ENCODE measurements around the gene SLC9A9.
"Not testable (repeated sequence)": the region's sequence is repeated elsewhere in the genome, so short reads cannot be mapped to it uniquely, and the experiment has no call there.

SLC9A9 gene

DNA sequence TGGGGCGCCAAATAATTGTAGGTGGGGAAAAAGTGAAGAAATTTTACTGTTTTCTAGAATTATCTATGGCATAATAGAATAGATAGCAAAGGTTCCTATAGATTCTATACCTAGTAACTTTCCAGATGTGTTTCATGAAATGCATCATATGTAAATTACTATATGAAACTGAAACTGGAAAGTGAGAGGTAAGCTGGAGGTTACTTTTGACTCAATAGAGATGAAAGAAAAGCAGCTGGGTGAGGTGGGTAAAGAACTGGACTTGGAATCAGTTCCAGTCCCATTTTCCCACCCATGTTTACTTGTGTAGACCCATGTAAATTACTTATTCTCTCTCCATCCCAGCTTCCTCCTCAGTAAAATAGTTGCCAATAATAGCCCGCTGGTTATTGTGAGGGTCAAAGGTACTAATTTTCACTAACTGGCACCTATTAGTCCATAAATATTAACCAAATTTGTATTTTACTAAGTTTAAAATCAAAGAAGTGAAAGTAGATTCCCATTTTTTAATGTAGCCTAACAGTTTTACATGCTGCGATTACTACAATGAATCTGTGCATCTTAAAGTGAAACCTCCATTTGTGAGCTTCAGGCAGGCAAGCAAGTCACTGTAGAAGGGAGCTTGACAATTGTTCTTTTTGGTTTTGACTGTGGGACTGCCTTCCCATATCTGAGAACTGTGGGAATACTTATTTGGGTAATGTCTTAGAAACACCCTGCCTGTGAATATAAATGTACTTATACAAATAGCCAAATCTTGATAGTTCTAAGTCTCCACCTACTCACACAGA is 312.1 kb downstream of the SLC9A9 start:
- H3K4me3 ChIP-seq (ENCODE audit: low read length), result no peak overlapping the region
- TF ChIP-seq ZNF274 (IDR thresholded peaks at IDR 0.05; ENCODE audit: low read depth, low read length), result no peak

- H3K4me3 ChIP-seq (ENCODE audit: low read length), result no peak overlapping the region
- TF ChIP-seq ZNF274 (IDR thresholded peaks at IDR 0.05; ENCODE audit: low read depth, low read length), result no peak
Observed at GRCh38 chr3:143533391-143533790, 314.9 kb downstream of the SLC9A9 start.

GRCh38 chr3:143532091-143532490 is 316.2 kb downstream of the SLC9A9 start:
- H3K4me3 ChIP-seq (ENCODE audit: low read length), result no peak overlapping the region
- no peak for TF ChIP-seq ZNF274 (IDR thresholded peaks at IDR 0.05; ENCODE audit: low read depth, low read length)

DNA sequence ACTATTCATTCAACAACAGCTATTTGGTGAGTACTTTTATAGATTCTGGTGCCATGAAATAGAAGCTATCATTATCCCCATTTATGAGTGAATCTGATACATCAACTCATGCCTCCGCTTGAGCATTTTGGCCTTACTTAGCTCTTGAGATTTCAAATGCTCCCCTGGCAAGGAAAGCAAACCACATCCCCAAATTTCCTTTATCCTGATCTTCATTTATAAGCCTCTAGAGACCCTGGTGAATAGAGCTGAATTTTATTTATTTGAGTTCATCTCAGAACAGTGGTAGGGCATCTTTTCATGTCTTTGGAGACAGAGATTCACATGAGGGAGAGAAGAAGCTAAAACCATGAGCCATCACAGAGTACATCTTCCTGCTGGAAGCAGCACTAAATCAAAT is 317.2 kb downstream of the SLC9A9 start:
- no peak for TF ChIP-seq ZNF274 (IDR thresholded peaks at IDR 0.05; ENCODE audit: low read depth, low read length)
- H3K4me3 ChIP-seq (ENCODE audit: low read length), result no peak overlapping the region

- TF ChIP-seq ZNF274 (IDR thresholded peaks at IDR 0.05; ENCODE audit: low read depth, low read length), result no peak
- H3K4me3 ChIP-seq (ENCODE audit: low read length), result no peak overlapping the region
Observed at GRCh38 chr3:143529798-143530197, 318.5 kb downstream of the SLC9A9 start.

DNA sequence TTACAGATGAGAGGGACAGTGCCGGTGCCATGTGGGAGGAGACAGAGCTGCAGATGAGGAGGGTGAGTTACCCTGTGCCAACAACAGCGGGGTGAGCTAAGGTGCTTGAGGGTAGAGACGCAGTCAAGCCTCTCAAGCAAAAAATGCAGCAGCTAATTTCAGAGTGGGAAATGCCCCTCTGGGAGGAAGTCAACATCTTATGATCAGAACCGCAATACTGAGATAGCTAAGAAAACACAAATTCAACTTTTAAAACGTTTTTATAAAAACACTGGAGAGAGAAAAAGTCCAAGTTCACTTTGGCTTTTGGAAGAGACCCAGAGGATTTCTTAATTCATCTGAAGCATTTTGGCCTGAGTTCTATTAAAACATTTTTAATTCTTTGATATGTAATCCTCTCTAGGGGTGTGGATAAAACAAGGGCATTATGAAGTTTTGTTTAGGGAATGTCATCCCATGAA is 319.2 kb downstream of the SLC9A9 start:
- TF ChIP-seq ZNF274 (IDR thresholded peaks at IDR 0.05; ENCODE audit: low read depth, low read length), result no peak
- H3K4me3 ChIP-seq (ENCODE audit: low read length), result no peak overlapping the region

DNA sequence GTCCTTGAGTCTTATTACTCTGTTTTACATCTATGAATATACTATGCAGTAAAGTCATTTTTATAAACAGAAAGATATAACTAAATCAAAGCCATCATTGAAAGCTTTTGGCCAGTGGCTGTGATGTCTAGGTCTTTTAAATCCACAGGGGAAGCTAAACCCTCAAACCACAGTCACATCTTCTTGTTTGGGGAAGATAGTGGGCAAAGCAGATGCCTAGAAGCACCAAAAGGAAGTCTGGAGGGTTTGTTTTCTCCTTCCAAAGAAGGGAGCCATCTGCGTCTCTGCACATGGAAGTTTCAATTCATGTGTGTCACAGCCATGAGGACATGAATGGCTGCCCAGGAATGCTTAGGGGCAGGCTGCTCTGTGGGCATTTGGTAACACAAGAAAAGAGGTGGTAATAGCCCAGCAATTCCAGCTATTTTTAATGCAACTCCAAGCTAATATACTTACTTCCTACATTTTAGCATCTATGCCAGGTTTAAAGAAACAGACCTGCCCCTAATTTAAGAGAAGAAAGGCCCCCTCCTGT is 322.2 kb downstream of the SLC9A9 start:
- H3K4me3 ChIP-seq (ENCODE audit: low read length), result no peak overlapping the region
- TF ChIP-seq ZNF274 (IDR thresholded peaks at IDR 0.05; ENCODE audit: low read depth, low read length), result no peak

- TF ChIP-seq ZNF274 (IDR thresholded peaks at IDR 0.05; ENCODE audit: low read depth, low read length), result no peak
- no peak overlapping the region for H3K4me3 ChIP-seq (ENCODE audit: low read length)
Observed at GRCh38 chr3:143525408-143525807, 322.9 kb downstream of the SLC9A9 start.

DNA sequence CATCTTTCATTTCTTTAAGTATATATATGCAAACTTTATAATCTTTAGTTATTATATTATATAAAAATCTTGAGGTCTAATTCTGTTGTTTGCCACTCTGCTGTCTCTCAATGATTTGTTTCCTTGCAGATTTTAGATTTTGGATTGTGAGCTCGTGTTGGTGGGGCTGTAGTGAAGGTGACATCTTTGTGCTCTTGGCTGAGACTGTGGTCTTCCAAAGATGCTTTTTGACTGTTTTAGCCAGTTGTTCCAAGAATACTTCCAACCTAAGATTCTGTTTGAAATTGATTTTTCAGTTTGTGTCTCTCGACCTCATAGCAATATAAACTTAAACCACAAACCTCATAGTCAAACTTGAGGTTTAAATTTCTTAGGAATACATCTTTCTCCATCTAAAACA is 326.5 kb downstream of the SLC9A9 start:
- H3K4me3 ChIP-seq (ENCODE audit: low read length), result no peak overlapping the region
- TF ChIP-seq ZNF274 (IDR thresholded peaks at IDR 0.05; ENCODE audit: low read depth, low read length), result no peak

DNA sequence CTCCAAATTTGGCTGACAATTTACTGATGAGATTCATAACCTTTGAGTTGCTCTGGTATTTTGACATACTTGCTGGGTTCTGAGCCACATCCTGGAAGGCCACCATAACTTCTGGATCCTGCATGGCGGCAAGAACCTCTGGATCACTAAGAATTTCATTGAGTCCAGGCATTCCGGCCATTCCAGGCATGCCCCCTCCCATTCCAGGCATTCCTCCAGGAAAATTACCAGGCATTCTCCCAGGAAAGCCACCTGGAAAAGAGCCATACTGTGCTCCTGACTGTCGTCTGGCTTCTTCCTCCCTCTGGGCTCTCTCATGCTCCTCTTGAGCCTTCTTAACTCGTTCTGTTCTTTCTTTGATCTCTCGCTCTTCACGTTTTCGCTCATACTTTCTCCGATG is 331.1 kb downstream of the SLC9A9 start:
- H3K4me3 ChIP-seq (ENCODE audit: low read length), result not testable (repeated sequence)

DNA sequence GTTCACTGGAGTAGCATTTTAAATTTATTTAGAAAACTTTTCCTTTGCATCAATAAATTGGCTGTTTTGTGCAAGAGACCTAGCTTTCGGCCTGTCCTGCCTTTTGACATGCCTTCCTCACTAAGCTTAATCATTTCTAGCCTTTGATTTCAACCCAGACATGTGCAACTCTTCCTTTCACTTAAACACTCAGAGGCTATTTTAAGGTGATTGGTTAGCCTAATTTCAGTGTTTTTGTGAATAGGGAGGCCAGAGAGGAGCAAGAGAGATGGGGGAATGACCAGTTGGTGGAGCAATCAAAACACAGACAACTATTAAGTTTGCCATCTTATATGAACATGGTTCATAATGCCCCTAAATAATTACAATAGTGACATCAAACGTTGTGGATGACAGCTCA is 333.4 kb downstream of the SLC9A9 start:
- no peak overlapping the region for H3K4me3 ChIP-seq (ENCODE audit: low read length)
- TF ChIP-seq ZNF274 (IDR thresholded peaks at IDR 0.05; ENCODE audit: low read depth, low read length), result no peak

GRCh38 chr3:143514109-143514508 is 334.2 kb downstream of the SLC9A9 start:
- TF ChIP-seq ZNF274 (IDR thresholded peaks at IDR 0.05; ENCODE audit: low read depth, low read length), result no peak
- H3K4me3 ChIP-seq (ENCODE audit: low read length), result no peak overlapping the region

GRCh38 chr3:143511174-143511879 is 336.9 kb downstream of the SLC9A9 start:
- TF ChIP-seq ZNF274 (IDR thresholded peaks at IDR 0.05; ENCODE audit: low read depth, low read length), result no peak
- no peak overlapping the region for H3K4me3 ChIP-seq (ENCODE audit: low read length)

GRCh38 chr3:143510601-143511000 is 337.7 kb downstream of the SLC9A9 start:
- H3K4me3 ChIP-seq (ENCODE audit: low read length), result no peak overlapping the region
- TF ChIP-seq ZNF274 (IDR thresholded peaks at IDR 0.05; ENCODE audit: low read depth, low read length), result no peak
